IPS-18a (cell line): ENCODE measurements around the gene LIFR.

Experiments used
- H3K27ac ChIP-seq: one replicate; pipeline ENCODE4 v1.5.1; 2013; ENCODE audit warnings: low read length
- H3K27me3 ChIP-seq: one replicate; pipeline ENCODE4 v1.6.1; 2013; ENCODE audit warnings: mild to moderate bottlenecking, low read length; ENCODE audit not compliant: control insufficient read depth, insufficient read depth
- H3K36me3 ChIP-seq: one replicate; pipeline ENCODE4 v1.6.1; 2013; ENCODE audit warnings: low read depth, low read length; ENCODE audit not compliant: control insufficient read depth
- H3K4me1 ChIP-seq: one replicate; pipeline ENCODE4 v1.6.1; 2013; ENCODE audit warnings: low read depth, low read length; ENCODE audit not compliant: control insufficient read depth
- H3K4me3 ChIP-seq: one replicate; pipeline ENCODE4 v1.5.1; 2013; ENCODE audit warnings: low read length
- H3K9ac ChIP-seq: one replicate; pipeline ENCODE4 v1.6.1; 2013; ENCODE audit warnings: mild to moderate bottlenecking, low read length, moderate library complexity
- H3K9me3 ChIP-seq: one replicate; pipeline ENCODE4 v1.6.1; 2013; ENCODE audit warnings: low read depth, low read length; ENCODE audit not compliant: control insufficient read depth

LIFR gene

GRCh38 chr5:38468978-38469706, 87.3 kb downstream of the LIFR start:
- H3K27ac ChIP-seq = no peak overlapping the region
- H3K9me3 ChIP-seq = no peaks in the 10 kb centered on the region
- no peak overlapping the region for H3K9ac ChIP-seq
- no peaks in the 10 kb centered on the region for H3K4me1 ChIP-seq
- H3K27me3 ChIP-seq = no peaks in the 10 kb centered on the region
- no peak overlapping the region for H3K4me3 ChIP-seq
- H3K36me3 ChIP-seq = no peaks in the 10 kb centered on the region

GRCh38 chr5:38468202-38468673, 88.2 kb downstream of the LIFR start:
- H3K27me3 ChIP-seq = no peaks in the 10 kb centered on the region
- no peaks in the 10 kb centered on the region for H3K9me3 ChIP-seq
- no peaks in the 10 kb centered on the region for H3K4me1 ChIP-seq

GRCh38 chr5:38467353-38468040, 88.9 kb downstream of the LIFR start:
- no peaks in the 10 kb centered on the region for H3K27me3 ChIP-seq
- H3K4me3 ChIP-seq = no peak overlapping the region
- no peak overlapping the region for H3K9ac ChIP-seq
- no peak overlapping the region for H3K27ac ChIP-seq
- no peaks in the 10 kb centered on the region for H3K4me1 ChIP-seq
- no peaks in the 10 kb centered on the region for H3K9me3 ChIP-seq
- no peaks in the 10 kb centered on the region for H3K36me3 ChIP-seq

More at GRCh38 chr5:38468202-38468673, 88.2 kb downstream of the LIFR start:
- no peaks in the 10 kb centered on the region for H3K36me3 ChIP-seq
- H3K9ac ChIP-seq = no peak overlapping the region
- H3K27ac ChIP-seq = no peak overlapping the region
- H3K4me3 ChIP-seq = no peak overlapping the region

GRCh38 chr5:38466424-38467189, 89.8 kb downstream of the LIFR start:
- H3K36me3 ChIP-seq = no peaks in the 10 kb centered on the region
- no peaks in the 10 kb centered on the region for H3K4me1 ChIP-seq
- no peak overlapping the region for H3K4me3 ChIP-seq
- H3K27me3 ChIP-seq = no peaks in the 10 kb centered on the region
- H3K9ac ChIP-seq = no peak overlapping the region
- H3K27ac ChIP-seq = no peak overlapping the region
- H3K9me3 ChIP-seq = no peaks in the 10 kb centered on the region

- Histone ChIP-seq H3K9me3 (no peaks in the 10 kb centered on the region), H3K9ac (no peak overlapping the region), H3K36me3 (no peaks in the 10 kb centered on the region), H3K27ac (no peak overlapping the region), H3K27me3 (no peaks in the 10 kb centered on the region), H3K4me1 (no peaks in the 10 kb centered on the region), H3K4me3 (no peak overlapping the region)
These were observed 90.6 kb downstream of the LIFR start for GRCh38 chr5:38465702-38466423.

- Histone ChIP-seq H3K36me3 (no peaks in the 10 kb centered on the region), H3K27ac (no peak overlapping the region), H3K9ac (no peak overlapping the region), H3K4me3 (no peak overlapping the region), H3K4me1 (no peaks in the 10 kb centered on the region), H3K27me3 (no peaks in the 10 kb centered on the region), H3K9me3 (no peaks in the 10 kb centered on the region)
These were observed 91.4 kb downstream of the LIFR start for GRCh38 chr5:38465061-38465460.

- H3K27me3 ChIP-seq = no peaks in the 10 kb centered on the region
- no peaks in the 10 kb centered on the region for H3K4me1 ChIP-seq
- H3K36me3 ChIP-seq = no peaks in the 10 kb centered on the region
- no peak overlapping the region for H3K27ac ChIP-seq
- no peak overlapping the region for H3K4me3 ChIP-seq
- no peaks in the 10 kb centered on the region for H3K9me3 ChIP-seq
- H3K9ac ChIP-seq = no peak overlapping the region
These were observed 92.6 kb downstream of the LIFR start for GRCh38 chr5:38463634-38464521.

GRCh38 chr5:38462976-38463633, 93.3 kb downstream of the LIFR start:
- Histone ChIP-seq H3K27me3 (no peaks in the 10 kb centered on the region), H3K4me3 (no peak overlapping the region), H3K36me3 (no peaks in the 10 kb centered on the region), H3K4me1 (no peaks in the 10 kb centered on the region), H3K9me3 (no peaks in the 10 kb centered on the region), H3K27ac (no peak overlapping the region), H3K9ac (no peak overlapping the region)

- Histone ChIP-seq H3K9ac (no peak overlapping the region), H3K27me3 (no peaks in the 10 kb centered on the region), H3K9me3 (no peaks in the 10 kb centered on the region), H3K4me3 (no peak overlapping the region), H3K36me3 (no peaks in the 10 kb centered on the region), H3K4me1 (no peaks in the 10 kb centered on the region), H3K27ac (no peak overlapping the region)
These were observed 98.3 kb downstream of the LIFR start for GRCh38 chr5:38458174-38458573.

- Histone ChIP-seq H3K36me3 (no peaks in the 10 kb centered on the region), H3K27ac (no peak overlapping the region), H3K9me3 (no peaks in the 10 kb centered on the region), H3K4me1 (no peaks in the 10 kb centered on the region), H3K9ac (no peak overlapping the region), H3K4me3 (no peak overlapping the region), H3K27me3 (no peaks in the 10 kb centered on the region)
These were observed 99.6 kb downstream of the LIFR start for GRCh38 chr5:38456657-38457399.
